GM19193 (cell line): ENCODE results near the gene NAALADL2.

ENCODE experiments used
- POLR2A ChIP-seq: IDR thresholded peaks from 4 replicates; pipeline ENCODE4 v1.6.1; 2011; ENCODE audit not compliant: insufficient read depth, insufficient read length; ENCODE audit errors: extremely low read depth

The NAALADL2 gene

DNA sequence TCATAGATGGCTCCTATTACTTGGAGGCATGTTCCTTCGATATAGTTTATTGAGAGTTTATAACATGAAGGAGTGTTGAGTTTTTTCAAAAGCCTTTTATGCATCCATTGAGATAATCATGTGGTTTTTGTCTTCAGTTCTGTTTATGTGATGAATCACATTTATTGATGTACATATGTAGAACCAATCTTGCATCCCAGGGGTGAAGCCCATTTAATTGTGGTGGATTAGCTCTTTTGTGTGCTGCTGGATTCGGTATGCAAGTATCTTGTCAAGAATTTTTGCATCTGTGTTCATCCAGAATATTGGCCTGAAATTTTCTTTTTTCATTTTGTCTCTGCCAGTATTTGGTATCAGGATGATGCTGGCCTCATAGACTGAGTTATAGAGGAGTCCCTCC is 81.0 kb downstream of the NAALADL2 start:
- no peak for TF ChIP-seq POLR2A

DNA sequence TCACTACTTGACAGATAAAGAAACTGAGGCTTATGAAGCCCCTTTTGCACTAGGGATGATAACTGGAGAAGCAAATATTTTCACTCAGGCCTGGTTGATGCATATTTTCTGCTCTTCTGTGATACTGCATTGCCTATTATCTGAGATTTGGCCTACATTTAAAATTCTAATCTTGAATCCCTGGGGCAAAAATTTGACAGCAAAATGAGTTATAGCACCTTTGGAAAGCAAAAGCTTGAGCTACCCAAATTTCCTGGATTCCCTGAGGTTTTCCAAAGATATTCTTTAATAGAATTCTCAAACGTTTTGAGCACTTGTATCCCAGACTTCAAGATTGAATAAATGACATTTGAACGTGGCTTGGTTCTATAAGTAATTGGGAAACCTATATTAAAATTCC is 86.1 kb downstream of the NAALADL2 start:
- TF ChIP-seq POLR2A, result no peak

DNA sequence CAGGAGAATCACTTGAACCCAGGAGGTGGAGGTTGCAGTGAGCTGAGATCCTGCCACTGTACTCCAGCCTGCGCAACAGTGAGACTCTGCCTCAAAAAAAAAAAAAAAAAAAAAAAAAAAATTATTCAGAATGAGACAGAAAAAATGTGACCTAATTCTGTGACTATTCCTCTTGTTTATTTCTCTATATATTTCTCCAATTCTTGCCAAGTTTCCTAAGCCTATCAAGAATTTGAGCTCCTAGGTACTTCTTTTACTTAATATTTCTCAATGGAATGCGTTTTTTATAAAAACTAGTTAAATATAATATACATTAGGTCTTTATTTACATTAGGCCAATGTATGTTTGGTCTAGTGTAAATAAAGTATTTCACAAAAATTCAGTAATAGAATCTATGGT is 86.8 kb downstream of the NAALADL2 start:
- TF ChIP-seq POLR2A, result no peak

DNA sequence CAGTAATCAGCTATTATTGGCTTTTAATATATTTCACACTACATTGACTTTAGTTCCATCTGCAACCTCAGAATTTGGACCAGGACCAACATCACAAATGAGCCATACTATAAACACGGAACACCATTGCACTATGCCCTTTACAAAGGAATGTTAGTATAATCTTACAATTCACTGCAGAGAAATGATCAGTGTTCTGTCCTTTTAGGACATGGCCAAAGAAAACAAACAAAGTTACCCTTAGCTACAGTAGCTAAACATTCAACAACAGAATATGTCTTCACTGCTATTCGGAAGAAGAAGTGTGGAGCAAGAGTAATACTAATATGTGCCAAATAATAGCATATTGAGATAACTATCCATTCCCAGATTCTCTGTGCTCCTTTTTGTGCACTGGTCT is 90.4 kb downstream of the NAALADL2 start:
- TF ChIP-seq POLR2A, result no peak

DNA sequence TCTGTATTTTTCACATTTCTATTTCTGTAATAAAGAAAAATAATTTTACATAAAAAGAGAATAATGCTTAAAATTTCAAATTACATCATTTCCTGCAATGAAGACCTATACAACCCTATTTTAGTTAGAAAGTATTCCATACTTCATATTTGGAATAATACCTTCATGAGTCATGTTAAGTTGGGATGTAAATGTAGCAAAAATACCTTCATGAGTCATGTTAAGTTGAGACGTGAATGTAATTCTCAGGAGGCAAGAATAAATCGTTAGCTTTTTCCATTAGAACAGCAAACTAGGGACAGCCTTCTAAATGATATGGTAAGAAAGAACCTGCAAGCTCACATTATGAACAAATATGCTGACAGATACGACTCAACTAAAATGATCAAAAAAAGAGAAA is 91.9 kb downstream of the NAALADL2 start:
- no peak for TF ChIP-seq POLR2A

DNA sequence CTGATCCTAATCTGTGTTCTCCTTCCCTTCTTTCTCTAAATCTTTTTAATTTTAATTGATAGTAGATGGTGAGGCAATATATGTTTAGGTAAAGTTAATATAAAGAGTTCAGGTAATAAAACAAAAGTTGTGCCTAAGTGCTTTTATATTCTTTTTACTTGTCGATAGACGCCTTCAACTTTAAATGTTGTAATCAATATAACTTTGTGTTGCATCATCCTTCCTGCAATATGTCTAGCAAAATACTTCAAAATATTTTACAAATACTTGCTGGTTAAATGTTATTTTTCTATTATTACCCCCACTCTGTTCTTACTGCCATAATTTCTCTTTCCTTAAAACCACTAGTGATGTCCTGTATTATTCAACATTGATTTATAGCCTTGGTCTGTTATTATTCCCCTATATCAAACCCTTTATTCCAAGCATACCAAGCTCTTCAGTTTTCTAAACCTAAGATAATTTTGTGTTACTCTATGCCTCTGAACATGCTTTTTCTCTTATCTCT is 92.4 kb downstream of the NAALADL2 start:
- no peak for TF ChIP-seq POLR2A

DNA sequence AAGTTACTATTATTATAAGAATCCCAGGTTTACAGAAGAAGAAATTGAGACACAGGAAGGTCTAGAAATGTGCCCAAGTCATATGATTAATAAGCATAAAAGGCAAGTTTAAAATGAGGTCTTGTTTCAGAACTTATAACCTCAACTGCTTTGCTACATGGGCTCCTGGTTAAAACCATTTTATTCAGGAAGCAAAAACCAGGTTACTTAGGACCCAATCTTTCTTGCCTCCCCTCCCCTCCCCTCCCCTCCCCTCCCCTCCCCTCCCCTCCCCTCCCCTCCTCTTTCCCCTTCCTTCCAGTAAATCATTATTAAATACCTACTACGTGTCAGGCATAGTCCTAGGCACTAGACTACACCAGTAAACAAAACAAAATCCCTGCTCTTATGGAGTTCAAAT is 93.9 kb downstream of the NAALADL2 start:
- TF ChIP-seq POLR2A, result no peak

DNA sequence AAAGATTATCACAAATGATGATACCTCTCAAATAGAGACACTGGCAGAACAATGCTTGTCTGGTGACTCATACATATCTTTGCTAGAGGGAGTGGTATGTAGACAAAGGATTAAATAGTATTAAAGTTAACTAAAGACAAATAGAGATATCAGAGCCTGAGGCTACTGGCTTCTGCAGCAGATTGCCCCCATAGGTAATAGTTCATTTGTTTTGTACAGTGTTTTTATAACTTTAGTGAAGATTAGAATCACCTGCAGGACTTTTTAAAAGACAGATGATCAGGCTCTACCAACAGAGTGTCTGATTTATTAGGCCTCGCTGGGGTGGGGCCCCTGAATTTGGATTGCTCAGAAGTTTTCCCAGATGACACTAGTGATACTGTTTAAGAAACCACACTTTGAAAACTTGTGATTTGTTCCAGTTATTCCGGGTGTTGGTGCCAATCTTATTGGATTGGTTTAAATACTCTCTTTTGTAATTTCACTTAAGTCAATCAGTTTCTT is 96.4 kb downstream of the NAALADL2 start:
- no peak for TF ChIP-seq POLR2A

DNA sequence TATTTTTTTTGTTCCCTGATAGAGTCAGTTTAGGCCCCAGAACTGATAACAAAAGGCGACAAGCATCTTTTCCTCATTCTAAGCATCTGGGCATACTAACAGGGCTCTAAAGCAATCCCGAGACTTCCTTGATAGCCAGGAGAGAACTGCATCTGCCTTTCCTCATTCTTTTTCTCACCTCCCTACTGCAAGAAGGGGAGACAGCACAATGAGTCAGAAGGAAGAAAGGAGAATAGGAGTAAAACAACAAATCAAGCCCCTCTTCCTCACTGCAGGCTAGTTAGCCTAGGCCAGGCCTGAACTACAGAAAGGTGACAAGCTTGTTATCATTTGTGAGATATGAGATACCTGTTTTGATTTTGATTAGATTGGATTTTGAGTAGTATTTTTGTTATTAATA is 97.9 kb downstream of the NAALADL2 start:
- no peak for TF ChIP-seq POLR2A

DNA sequence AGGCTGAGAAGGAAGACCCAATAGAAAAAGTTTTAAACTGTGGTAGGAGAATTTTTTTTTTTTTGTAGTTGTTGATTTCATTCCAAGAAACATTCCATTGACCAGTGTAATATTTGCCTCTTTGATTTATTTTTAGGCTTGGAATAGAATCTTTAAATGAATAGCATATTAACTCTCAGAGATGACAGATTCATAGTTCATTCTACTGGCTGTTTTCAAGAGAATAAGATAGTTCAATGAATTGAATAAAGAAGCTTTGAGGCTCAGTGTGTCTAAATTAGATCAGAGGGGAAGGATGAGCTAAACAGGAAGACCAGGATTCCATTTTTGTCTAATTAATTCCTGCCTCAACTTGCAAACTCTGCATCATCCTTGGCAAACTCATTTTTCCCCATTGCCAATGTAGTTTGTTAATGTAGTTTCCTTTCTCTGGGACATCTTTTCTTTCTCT is 98.4 kb downstream of the NAALADL2 start:
- no peak for TF ChIP-seq POLR2A

DNA sequence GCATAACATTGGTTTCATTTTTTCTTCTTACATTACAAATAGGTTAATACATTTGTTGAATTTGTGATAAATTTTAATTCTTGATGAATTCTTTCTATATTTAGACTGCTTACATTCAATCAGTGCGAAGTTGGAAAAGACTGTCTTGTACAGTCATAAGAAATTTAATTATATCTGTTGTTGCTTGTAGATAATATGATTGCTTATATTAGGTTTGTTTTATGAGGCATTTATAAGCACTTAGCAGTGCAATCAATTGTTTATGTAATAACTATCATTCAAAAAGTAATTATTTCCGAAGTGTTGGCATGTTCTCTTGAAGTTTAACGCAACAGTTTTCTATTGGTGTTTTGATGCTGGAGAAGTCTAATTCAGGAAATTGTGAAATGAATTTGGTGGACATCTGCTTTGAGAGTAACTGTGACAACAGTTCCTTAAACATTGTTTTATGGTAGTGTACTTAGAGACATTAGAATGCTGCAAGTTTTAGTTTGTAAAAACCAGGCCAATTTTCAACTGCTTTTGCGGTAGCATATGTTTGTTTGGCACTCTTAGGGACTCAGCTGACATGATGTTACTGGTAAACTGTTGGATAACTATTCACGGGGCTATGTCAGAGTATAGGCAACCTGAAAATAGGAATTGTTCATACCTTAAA is 99.7 kb downstream of the NAALADL2 start:
- TF ChIP-seq POLR2A, result no peak

DNA sequence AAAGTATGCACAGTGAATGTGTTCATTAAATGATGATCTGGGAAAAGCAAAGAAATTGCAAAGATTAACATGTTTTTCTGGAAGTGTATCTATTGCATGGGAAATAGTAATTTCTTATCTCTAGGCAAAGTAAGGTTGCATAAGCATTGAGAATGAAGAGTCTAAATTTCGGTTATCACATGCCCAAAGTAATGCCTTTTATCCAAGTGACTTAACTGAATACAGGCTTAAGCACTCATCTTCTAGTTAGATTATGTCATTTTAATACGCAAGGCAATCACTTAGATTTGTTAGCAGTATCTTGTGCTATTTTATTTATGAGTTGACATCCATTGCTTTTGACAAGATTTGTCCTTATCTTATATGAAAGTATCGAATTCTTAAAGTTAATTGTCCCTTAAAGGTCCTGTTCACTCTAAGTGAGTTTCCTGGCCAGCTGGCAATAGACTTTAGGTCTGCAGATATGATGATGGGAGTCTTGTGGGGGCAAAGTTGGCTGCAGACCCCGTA is 100.5 kb downstream of the NAALADL2 start:
- no peak for TF ChIP-seq POLR2A

DNA sequence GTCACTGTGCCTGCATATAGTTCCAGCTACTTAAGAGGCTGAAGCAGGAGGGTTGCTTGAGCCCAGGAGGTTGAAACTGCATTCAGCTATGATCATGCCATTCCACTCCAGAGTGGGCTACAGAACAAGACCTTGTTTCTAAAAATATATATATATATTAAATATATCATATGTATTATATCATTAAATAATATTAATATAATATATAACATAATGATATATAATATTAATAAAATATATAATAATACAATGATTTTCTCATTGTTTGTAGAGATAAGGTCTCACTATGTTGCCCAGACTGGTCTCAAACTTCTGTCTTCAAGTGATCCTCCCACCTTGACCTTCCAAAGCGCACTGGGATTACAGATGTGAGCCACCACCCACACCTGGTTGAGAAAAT is 101.8 kb downstream of the NAALADL2 start:
- TF ChIP-seq POLR2A, result no peak

DNA sequence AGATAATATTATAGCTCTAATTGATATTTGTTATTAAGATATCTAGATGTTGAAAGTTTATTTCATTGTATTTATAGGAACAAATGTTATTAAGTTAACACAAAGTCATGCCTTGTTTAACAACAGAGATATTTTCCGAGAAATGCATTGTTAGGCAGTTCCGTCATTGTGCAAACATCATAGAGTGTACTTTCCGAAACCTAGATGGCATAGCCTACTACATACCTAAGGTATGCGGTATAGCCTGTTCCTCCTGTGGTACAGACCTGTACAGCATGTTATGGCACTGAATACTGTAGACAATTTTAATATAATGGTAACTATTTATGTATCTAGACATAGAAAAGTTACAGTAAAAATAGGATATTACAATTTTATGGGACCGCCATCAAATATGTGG is 114.3 kb downstream of the NAALADL2 start:
- TF ChIP-seq POLR2A, result no peak

DNA sequence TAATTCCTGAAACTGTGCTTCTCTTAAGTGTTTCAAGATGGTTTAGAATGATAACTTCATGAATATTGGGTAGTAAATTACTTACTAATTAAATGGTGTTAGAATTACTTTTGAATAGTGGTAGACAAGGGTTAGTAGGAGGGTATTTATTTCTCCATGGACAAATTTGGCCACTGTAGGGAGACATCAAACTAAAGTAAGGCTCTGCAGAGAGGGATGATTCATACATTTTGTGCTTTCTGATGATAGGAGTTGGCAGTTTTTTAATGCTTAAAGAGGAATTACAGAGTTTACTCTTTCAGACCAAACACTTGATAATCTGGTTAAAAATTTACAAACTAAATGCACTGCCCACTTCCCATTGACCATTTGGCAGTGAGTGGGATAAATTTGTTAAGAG is 127.6 kb downstream of the NAALADL2 start:
- no peak for TF ChIP-seq POLR2A

DNA sequence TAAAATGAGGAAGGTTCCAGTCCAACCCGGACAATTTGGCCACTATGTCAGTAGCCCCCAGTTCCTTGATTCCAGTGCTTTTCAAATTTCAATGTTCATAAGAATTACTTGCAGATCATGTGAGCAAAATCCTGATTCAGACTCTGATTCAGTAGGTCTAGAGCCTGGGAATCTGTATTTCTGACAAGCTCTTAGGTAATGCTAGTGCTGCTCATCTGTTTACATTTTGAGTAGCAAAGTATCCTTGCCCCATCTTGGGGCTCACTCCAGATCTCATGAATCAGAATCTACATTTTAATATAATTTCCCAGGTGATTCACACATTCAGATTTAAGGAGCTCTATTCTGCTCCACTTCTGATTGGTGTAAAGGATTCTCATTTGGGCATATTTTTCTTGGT is 142.0 kb downstream of the NAALADL2 start:
- TF ChIP-seq POLR2A, result no peak
